Activated gamma-delta T cell (primary cell): ENCODE data around the gene CACNA1F.

Experiments used
- DNase-seq: peaks from one replicate; lab custom pipeline; 2025; lab: John Stamatoyannopoulos, UW

Gene CACNA1F

GRCh38 chrX:49198540-49199314, 34.4 kb downstream of the CACNA1F start:
- DNase-seq, result no peak

GRCh38 chrX:49197543-49198087, 35.5 kb downstream of the CACNA1F start:
- DNase-seq, result no peak

- no peak for DNase-seq
Observed at GRCh38 chrX:49193542-49193964, 39.6 kb downstream of the CACNA1F start.

- DNase-seq, result no peak
Observed at GRCh38 chrX:49192722-49193328, 40.3 kb downstream of the CACNA1F start.

- no peak for DNase-seq
Observed at GRCh38 chrX:49191574-49192011, 41.5 kb downstream of the CACNA1F start.

GRCh38 chrX:49190821-49191573, 42.1 kb downstream of the CACNA1F start:
- DNase-seq, result peak; percentile 48

- no peak for DNase-seq
Observed at GRCh38 chrX:49189606-49190005, 43.5 kb downstream of the CACNA1F start.

GRCh38 chrX:49188468-49189076, 44.6 kb downstream of the CACNA1F start:
- no peak for DNase-seq

- DNase-seq, result no peak
Observed at GRCh38 chrX:49187526-49187925, 45.6 kb downstream of the CACNA1F start.

- DNase-seq, result no peak
Observed at GRCh38 chrX:49187028-49187394, 46.1 kb downstream of the CACNA1F start.

- DNase-seq, result peak; percentile 51
Observed at GRCh38 chrX:49186125-49187027, 46.8 kb downstream of the CACNA1F start, which contains the start of gene PRICKLE3. TSS of gene PRICKLE3 (minus strand) at chrX:49186373. CDS start at chrX:49186297, 76 bp downstream.

- no peak for DNase-seq
Observed at GRCh38 chrX:49184294-49185281, 48.6 kb downstream of the CACNA1F start.

- DNase-seq, result no peak
Observed at GRCh38 chrX:49183701-49184281, 49.3 kb downstream of the CACNA1F start.

GRCh38 chrX:49179358-49179757, 53.8 kb downstream of the CACNA1F start:
- no peak for DNase-seq

- no peak for DNase-seq
Observed at GRCh38 chrX:49178537-49178936, 54.6 kb downstream of the CACNA1F start.

GRCh38 chrX:49177873-49178480, 55.2 kb downstream of the CACNA1F start:
- no peak for DNase-seq

- no peak for DNase-seq
Observed at GRCh38 chrX:49177338-49177833, 55.8 kb downstream of the CACNA1F start.
